Fibroblast of skin of right biceps (primary cell): Measurements from ENCODE around the gene ZNF74.

Experiments
- DNase-seq: peaks from one replicate; pipeline ENCODE4 v3.0.0-alpha.2; 2013

ZNF74 gene

DNA sequence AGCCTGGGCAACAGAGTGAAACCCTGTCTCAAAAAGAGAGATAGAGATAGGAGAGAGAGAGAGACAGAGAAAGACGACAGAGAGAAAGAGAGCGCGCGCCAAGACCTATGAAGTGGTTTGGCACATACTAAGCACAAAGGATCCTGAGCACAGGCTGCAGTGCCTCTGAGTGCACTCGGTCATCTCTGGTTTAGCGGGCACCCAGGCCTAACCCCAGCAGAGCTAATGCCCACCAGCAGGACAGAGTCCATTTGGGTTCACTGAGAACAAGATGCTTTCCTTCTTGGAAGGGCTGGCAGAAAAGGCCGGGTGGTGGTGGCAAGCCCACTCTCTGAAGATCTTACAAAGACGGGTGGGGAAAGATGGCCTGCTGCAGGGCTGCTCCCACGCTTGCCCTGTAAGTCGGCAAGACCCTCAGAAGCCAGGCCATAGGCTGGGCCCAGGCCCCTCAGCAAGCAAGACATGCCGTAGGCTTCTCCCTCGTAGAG, 40.4 kb downstream of the ZNF74 start:
- no peak for DNase-seq

DNA sequence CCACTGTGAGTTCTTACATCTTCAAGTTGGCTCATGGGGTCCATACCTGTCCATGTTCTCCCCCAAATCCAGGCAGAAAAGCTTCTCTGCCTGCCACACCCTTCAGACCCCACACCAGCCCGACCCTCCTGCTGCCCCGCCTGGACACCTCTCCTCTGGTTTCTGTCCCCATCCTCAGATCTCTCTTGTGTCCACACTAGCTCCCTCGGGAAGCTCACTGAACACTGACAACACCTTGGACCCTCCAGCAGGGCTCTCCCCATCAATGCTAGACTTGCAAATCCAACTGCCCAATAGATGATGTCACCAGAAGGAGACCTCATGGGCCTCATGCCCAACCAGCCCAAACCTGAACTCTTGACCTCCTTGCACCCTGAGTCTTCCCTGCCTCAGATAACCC, 40.8 kb downstream of the ZNF74 start:
- no peak for DNase-seq

DNA sequence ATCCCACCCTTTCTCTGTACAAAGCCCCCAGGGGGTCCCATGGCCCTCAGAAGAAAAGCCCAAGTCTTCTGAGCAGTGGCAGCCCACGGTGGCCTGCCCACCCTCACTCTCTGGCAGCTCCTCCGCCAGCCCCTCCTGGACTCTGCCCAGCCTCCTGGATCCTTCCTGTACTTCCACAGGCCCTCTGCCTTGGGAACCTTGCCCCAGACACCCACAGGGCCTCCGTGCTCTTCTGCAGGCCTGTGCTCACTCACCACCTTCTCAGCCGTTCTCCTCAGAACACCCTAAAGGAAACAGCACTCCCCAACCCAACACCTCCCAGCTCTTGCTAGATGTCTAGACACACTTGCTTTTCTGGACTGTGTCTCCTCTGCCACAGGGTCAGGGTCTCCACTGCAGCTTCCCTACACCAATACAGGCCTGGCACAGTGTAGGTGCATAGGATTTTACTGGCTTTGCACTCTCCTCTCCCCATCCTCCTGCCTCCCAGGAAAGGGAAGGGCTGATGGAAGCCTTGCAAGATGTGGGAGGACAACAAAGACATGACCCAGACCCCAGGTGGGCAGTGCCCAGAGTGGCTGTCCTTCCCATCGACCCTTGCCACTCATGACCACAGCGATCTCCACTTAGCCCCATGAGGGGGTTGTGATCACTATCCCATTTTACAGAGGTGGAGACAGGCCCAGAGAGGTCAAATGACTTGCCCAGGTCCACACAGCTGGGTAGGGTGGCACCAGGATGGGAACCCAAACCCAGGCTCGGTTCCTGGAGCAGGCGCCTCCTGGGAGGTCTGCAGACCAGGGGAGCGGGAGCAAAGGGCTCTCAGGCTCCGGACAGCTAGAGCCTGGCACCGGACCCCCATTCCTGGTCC, 41.7 kb downstream of the ZNF74 start:
- DNase-seq = no peak

DNA sequence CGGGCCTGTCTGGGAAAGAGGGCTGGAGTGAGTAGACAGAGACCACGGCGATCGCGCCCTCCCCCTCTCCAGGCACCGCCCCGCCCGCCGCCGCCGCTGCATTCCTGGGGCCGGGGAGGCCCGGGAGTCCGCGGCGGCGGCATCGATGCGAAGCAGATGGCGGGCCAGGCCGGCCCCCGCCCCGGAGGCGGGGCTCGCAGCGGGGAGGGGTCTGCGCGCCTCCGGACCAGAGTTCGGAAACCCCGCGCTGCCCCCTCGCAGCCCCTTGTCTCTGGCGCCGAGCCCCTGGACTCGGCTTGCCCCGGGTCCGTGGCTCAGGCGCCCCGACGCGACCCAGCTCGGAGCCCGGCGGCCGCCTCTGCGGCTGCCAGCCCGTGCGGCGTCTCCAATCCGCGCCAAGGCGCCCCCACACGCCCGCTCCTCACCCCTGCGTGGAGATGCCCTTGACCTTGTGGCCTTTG, 42.4 kb downstream of the ZNF74 start:
- peak; percentile 74 for DNase-seq

DNA sequence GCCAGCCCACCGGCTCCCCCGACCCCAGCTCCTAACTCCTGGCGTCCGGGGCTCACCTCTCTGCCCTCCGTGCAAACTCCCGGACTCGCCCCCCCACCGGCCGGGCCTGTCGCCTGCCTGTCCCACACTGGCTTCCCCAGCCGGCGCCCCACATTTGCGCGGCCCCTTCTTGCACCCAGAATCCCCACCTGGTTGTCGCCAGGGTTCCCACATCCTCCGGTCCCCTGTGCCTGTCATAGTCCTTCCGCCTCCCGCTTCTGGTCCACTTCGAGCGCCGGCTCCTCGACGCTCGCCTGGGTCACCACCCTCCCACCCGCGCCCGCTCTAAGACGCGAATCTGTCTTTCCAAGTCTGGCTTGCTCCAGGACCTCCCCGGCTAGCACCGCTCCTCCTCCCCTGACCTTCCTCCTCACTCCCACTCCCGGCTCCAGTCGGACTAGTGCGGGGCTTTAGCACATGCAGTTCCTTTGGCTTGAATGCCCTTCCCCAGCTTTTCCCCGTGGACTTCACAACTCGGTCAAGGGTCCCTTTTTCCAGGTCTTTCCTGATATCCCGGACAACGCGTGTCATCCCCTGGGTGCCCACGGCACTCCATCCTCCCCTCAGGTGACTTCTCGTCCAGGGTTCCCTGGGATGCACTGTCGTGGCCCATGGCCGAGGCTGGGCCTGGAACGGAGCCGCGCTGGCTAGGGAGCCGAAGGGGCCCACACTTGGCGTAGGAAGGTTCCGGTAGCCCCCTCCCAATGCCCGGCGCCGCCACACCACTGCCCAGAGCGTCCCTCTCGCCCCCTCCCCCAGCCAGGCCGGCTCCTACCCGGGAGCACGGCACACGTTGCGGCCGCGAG, 43.0 kb downstream of the ZNF74 start:
- DNase-seq = peak; percentile 28

DNA sequence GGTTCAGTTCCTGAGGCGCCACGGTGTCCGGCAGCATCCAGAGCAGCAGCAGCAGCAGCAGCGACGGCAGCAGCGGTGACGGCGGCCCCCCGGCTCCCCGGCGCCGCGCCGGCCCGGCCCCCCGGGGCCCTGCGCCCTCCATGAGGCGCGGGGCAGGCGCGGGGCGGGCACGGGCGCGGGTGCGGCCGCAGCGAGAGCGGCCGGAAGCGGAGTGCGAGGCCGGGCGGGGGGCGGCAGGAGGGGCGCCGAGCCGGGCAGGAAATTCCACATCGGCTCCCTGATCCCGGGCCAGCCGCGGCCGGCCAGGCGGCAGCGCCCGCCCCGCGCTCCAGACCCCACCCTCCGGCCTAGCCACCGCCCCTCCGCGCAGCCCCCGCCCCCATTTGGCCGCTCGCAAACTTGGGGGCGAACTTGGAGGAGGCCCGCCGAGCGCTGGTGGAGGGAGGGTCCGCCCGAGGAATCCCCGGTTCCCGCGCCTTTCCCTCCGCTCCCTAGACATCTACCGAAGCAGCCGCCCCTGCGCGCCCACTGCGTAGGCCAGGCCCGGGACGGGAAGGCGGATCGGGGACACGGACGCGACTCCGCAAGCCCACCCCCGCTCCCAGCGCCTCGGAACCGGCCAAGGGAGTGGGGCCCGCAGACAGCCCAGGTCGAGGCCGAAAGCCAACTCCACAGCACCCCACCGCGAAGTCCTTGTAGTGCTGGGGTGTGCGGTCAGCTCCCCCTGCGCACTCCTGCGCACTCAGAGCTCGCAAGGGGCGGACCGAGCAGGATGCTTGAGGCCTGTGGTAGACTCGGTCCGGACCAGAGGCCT, 43.9 kb downstream of the ZNF74 start, which contains the start of gene SCARF2:
SCARF2 (minus strand) TSS at position 213 of the 814 bp plus-strand sequence; CDS start at position 142, 71 bp downstream.
- DNase-seq = peak; percentile 80

DNA sequence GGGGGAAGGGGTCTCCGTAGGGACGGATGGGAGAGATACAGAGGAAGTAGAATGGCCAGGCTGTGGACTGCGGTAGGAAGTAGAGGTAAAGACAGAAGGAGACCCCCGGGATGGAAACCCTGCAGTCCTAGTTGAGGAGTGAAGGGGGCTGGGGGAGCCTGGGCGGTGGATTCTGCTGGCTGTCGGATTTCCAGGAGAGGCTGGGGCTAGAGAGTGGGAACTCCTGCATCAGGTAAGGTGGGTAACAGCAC, 44.4 kb downstream of the ZNF74 start:
- no peak for DNase-seq

DNA sequence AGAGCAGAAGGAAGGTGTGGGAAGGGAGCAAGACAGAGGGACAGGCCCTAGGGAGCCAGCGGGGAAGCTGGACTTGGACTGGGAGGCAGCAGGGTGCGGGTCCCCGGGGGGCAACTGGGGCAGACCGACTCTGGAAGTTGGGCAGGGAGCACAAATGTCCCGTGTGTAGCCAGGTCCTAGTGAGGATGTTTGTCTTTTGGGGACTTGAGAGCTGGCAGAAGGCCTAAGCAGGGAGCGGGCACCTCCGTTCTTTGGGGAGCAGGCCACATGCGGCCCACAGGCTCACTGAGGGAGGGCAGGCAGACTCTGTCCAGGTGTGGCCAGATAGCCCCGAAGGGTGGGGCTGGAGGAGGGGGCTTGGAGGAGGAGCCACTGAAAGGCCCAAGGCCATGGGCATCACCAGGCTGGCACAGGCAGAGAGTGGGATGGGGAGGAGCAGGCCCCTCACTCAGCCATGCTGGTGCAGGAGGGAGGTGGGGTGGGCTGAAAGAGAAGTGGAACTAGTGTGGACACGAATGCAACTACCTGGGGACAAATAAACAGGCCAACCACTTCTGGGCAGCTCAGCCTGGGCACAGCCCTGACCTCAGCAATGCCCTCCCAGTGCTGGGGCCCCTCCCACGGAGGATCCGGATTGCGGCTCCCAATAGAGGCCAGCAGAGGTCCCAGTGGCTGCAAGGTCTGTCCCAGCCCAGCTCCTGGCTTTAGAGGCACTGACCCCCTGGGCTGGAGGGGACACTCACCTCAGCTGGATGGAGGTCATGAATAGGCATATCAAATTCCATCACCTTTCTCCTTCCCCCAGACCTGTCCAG, 44.9 kb downstream of the ZNF74 start:
- no peak for DNase-seq

DNA sequence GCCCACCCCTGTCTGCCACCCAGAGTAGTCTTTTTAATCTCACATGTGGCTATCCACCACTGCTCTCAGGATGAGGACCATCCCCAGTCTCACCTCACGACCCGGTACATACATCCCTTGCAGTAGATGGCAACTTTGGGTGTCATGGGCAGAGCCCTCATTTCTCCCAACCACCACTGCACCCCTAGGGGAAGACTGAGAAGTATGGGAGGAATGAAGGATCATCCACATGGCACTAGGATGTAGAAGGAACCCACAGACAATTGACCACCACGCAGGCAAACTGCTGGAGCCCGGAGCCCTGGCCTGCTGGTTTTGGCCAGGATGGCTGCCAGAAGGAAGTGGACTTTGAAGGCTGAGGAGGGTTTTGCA, 45.6 kb downstream of the ZNF74 start:
- no peak for DNase-seq

DNA sequence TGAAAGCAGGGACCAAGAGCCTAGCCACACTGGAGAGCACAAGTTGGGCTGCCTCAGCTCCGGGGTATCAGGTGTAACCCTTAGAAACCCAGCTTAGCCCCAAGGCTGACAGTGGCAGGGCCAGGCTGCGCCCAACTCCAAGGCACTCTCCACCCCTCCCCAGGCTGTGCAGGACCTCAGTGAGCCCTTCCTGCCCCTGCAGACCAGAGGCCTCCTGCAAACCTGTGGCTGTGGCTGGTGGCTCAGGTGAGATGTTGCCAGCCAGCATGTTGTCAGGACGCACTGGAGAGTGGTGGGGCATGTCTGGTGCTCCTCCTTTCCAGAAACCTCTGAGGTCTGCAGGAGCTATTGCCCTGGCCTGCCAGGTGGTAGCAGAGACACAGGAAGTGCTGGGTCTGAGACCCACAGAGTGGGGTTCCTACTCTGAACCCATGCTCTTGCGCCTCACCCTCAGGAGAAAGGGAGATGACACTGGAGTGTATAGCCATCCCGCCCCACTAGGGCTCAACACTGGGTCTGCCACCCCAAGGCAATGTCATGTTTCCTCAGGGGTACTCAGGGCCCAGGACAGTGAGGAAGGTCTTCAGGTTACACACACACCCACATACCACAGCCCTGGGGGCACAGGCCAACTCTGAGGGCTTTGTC, 46.1 kb downstream of the ZNF74 start:
- DNase-seq = no peak

DNA sequence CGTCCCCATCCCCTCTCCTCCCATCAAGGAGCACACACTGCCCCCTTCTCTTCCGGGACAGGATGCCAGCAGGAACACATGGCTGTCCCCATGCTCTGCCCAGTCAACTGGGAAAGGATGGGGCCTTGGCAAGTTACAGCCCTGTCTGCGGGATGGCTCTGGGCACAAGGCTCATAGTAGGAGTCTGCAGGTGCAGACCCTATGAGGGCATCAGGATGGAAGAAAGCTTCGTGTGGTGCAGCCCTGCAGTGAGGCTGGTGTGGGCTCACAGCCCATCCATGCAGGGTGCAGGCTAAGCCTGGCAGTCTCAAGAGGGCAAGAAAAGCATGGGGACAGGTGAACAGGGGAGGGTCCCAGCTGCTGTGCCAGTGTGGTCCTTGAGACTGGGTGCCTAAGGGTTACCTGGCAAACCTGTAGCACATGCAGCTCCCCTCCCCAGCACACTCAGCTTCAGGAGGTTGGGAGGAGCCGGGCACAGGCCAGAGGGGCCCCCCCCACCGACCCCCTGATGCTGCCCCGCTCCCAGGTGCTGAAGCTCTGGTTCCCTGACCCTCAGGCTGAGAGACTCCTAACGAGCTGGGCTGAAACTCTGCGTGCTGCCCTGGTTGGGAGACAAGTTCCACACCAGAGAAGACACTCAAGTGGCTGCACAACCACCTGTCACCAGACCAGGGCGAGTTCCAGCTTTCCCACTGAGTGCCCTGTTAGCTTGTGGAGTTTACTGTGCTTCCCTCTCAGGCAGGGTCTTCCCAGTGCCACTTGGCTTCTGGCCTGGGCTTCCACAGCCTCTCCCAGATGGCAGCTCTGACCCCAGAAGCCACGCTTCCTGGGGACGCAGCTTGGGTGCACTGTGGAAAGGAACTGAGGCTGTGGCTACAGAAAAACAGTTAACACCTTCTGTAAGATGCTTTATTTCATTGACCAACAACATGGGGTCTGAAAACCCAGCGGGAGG, 47.0 kb downstream of the ZNF74 start:
- DNase-seq = no peak

DNA sequence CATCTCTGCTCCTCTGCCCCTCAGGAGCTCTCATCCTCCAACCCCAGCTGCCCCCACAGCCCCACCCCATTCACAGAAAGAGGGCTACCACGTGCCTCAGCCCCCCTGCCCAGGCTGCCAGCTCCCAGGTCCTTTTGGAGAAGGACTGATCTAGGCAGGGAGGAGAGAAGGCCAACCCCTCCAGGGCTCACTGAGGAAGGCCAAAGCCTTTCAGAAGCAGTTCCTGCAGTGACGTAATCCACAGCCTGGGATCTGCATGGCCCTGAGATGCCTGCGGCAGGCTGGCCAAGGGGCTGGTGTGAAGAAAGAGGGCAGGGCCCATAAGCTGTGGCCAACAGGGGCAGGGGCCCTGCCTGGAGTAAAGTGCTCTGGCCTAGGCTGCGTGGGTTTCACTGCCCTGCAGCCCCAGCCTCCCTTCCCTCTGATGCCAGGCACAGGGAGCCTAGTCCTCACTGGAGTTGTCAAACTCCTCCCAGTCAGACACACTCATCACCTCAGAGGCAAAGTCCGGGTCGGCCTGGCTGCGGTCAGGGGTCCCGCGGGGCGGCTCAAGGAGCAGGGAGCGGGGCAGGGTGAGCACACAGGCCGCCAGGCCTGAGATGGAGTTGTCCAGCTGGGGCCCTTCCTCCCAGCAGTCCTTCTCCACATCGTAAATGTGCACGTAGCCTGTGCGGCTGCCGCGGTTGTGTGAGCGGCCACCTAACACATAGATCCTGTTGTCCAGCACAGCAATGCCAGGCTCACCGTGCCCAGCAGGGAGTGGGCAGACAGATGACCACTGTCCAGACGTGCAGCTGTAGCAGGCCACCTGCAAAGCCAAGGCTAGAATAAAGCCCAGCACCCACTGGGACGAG, 47.9 kb downstream of the ZNF74 start:
- no peak for DNase-seq

DNA sequence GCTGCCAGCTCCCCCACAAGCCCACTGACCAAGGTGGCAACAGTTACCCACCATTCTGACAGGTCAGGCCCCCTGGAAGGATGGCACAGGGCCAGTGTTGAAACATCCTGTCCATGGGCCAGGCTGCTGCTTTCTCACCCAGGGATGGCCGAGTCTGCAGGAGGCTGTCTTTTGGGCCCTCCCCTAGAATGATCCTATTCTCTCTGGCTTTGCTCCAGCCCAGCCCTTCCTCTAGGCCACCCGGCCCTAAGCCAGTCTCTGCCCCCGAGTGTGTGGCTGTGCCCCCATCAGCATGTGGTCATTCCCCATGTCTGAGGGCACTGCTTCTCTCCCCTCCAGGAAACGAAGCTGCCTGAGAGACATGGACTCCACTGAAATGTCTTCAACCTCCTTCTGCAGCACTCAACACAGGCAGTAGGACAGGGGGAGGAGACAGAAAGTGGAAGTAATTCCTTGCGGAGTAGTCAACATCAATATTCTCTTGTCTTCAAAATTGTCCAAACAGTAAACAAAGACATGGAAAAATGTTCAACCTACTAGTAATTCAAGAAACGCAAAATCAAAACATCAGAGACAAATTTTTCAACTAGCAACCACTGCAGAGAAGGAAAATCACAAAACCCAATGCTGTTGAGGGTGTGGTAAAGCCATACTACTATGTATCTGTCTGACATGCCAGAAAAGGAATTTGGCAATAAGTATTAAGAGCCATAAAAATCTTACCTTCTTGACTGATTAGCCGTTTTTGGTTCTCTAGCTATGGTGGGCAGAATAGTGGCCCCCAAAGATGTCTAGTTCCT, 48.7 kb downstream of the ZNF74 start:
- no peak for DNase-seq

DNA sequence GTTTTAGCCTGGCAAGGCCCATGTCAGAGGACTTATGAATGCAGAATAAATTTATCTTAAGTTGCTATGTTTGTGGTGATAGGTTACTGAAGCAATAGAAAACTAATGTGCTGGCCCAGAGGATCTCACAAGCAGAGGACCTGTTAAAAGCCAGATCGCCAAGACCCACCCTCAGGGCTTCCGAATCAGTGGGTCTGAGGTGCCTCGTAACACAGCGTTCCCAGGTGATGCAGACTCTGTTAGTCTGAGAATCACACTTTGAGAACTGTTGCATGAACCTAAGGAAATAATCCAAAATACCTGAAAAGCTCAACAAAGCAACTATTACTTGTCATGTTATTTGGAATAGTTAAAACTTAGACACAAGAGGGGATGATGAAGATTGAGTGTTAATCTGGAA, 50.4 kb downstream of the ZNF74 start:
- DNase-seq = no peak

DNA sequence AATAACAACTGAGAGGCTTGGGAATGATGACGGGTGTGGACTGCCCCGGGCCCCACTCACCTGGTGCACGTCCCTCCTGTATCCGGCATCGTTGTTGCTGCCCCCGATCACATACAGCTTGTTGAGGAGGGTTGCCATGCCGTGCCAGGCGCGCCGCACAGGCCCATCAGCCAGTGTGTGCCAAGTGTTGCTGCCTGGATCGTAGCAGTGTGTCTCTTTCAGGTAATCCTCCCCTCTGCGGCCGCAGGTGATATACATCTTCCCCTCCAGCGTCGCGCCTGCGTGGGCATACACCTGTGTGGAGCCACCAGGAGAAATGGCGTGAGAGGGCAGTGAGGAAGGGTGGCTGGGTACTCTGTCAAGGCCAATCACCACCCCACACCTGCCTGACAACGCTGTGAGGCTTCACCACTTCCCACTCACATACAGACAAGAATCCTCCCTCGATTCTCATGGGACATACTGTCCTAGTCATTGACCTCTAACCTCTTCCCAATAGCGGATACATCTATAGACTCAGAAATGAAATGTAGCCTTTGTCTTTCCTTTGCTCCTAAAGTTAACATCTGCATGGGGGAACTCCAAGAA, 52.5 kb downstream of the ZNF74 start:
- no peak for DNase-seq

DNA sequence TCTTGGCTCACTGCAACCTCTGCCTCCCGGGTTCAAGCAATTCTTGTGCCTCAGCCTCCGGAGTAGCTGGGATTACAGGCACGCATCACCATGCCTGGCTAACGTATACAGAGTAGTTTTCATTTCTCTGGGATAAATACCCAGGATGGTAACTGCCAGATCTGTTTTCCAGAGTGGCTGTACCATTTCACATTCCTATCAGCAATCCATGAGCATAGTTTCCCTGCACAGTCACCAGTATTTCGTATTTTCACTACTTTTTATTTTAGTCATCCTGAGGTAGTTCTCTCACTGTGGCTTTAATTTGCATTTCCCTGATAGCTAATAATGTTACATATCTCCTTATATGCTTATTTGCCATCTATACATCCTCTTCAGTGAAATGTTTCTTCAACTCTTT, 54.7 kb downstream of the ZNF74 start:
- DNase-seq = peak; percentile 26

DNA sequence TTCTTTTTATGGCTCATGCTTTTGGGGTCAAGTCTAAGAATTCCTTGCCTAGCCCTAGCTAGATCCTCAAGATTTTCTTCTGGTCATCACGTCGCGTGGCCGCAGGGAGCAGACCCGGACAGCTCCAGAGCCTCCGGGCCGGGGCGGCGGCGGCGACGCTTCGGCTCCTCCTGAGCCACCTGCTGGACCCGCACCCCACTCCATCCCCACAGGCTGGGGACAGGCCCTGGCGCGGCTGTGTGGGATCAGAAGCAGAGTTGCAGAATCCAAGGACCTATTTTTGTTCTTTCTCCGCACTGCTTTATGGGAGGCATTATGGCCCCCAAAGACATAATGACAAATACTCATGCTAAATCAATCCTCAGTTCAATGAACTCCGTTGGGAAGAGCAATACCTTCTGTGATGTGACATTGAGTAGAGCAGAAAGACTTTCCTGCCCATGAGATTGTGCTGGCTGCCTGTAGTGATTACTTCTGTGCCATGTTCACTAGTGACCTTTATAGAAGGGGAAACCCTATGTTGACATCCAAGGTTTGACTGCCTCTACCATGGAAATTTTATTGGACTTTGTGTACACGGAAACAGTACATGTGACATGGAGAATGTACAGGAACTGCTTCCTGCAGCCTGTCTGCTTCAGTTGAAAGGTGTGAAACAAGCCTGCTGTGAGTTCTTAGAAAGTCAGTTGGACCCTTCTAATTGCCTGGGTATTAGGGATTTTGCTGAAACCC, 56.0 kb downstream of the ZNF74 start:
- no peak for DNase-seq

DNA sequence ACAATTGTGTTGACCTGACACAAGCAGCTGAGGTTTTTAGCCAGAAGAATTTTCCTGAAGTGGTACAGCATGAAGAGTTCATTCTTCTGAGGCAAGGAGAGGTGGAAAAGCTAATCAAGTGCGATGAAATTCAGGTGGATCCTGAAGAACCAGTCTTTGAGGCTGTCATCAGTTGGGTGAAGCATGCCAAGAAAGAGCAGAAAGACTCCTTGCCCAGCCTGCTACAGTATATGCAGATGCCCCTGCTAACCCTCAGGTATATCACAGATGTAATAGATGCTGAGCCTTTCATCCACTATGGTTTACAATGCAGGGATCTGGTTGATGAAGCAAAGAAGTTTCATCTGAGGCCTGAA, 56.6 kb downstream of the ZNF74 start:
- DNase-seq = no peak
